NCI-H524 treated with DMSO at 0.1 percent for 48 hours (cell line): ENCODE results near the gene RASSF7.
A peak's percentile ranks its signal among the peaks of the same experiment; 100 is the strongest.
"Not testable (repeated sequence)": the region's sequence is repeated elsewhere in the genome, so short reads cannot be mapped to it uniquely, and the experiment has no call there.

Source experiments
- DNase-seq: peaks from one replicate; lab custom pipeline; 2025; lab: John Stamatoyannopoulos, UW

Gene RASSF7

DNA sequence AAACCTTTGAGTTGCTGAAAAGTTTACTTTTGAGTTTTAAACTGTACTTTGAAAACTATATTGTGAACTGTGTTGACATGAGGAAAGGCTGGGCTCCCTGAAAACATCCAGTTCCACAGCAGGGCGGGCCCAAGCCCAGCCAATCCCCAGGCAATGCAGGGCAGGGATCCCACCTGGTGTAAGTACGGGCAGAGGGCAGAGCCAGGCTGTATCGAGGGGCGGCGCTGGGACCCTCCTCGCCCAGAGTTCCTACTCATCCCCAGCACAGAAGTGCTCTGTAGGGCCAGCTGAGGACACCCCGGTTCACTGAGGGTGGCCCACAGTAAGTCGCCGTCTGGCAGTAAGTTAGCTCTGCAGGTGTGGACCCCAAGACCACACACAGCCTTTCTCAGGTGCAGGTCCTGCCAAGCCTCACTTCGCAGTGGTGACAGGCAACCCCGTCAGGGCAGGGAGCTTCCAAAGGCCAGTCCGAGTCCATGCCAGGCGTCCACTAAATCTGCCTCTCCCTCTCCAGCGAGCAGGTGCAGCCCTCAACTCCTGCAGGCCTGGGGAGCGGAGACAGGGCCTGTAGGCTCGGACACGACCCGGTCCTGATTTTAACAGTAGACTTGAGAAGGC, 6.3 kb downstream of the RASSF7 start:
- no peak for DNase-seq

DNA sequence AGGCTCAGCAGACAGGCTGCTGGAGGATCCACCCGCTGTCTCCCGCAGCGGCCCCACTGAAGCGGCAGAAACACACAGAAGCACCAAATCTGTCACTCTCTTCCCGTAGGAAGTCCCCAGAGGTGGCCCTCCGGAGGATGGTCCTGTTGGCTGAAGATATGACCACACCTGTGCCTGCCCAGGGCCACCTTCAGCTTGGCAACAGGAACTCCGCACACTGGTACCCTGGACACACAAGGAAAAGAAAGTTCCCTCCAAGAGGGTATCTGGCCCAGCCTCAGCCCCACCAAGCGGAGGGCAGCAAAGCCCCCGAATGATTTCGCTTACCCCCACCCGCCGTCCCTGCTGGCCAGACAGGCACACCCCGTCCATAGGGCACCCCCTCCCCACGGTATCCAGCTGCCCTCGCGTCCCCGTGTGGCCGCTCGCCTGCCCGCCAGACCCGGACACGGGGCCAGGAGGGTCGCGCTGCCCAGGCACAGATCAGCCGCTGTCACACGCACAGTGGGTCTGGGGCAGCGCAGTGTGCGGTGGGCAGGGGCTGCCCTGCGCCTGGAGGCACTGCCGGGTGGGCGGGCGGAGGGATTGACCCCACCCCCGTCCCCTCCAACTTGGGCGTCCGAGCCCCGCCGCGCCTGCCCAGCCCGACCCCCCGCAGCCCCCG, 7.0 kb downstream of the RASSF7 start:
- DNase-seq: no peak

DNA sequence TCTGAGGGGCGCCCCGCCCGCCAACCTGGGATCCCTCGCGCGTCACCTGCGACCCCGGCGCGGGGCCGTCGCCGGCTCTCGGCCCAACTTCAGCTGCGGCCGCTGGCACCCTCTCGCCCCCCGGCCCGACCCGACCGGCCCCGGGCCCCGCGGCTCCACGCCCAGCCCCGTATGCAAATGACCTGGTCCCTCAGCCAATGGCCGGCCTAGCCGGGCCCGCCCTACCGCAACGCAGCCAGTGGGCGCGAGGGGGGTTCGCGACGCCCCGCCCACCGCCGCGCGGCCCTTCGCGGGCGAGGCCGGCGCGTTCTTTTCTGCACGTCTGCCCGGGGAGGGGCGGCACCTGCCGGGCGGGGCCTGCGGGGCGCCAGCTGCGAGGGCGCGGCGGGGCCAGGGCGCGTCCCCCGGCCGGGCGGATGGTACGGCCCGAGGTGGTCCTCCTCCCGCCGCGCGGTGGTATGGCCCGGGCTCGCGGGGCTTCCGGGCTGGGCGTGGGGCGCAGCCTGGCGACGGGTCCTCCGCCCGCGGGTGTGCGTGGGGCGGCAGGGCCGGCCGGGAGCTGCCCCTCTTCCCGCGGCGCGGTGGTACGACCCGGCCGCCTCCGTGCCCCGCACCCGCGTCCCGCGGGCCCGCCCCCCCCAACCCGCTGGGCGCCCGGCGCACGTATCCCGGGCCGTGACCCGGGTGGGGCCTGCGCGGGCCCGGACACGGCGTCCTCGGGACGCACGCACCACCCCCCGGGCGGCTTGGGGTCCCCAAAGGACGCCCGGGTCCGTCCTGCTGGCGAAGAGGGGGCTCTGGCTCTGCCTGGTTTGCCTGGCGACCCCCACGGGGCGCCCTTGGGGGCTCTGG, 7.8 kb downstream of the RASSF7 start:
- peak; percentile 53 for DNase-seq

DNA sequence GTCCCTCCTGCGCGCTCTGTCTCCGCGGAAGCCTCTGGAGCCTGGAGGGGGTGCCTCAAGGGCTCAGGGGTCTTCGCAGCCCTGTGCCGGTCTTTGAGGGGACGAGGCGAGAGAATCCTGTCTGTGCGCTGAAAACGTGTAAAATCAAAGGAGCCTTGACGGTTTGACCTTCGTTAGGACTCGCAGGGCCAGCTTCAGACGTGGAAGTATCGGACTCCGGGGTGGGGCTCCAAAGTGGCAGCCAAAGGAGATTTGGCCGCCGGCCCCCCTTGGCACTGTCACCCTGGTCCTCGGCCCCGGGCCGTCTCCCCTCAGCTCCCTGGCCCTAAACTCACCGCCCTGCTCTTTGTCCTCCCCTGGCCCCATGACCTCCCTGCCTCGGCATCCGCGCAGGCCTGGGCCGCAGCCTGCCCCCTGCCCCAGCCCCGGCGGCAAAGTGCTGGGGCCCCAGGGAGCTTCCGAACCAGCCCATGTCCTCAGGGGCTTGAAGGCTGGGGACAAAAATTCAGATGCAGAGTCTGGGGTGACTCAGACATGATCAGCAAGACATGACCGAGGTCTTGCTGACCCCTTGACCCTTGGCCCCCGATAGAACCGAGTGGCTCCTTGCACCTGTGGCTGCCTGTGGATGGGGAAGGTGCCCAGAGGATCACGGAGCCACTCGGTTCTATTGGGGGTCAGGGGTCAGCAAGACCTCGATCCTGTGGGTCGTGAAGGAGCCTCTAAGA, 8.6 kb downstream of the RASSF7 start:
- DNase-seq: no peak

DNA sequence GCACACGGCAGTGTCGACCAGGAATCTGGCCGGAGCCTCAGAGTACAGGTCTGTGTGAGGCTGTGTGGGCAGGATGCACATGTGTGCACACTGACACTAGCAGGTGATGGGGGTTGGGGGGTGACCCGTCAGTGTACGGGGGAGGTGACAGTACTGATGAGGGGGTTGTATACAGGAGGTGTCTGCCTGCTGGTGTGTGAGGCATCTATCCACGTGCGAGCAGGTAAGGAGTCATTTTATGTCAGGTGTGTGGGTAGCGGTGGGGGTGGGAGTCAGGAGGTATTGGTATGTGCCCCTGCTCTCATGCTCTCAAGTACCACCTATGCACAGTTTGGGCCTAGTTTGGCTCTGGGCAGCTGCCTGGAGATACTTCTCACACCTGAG, 11.0 kb downstream of the RASSF7 start:
- no peak for DNase-seq

DNA sequence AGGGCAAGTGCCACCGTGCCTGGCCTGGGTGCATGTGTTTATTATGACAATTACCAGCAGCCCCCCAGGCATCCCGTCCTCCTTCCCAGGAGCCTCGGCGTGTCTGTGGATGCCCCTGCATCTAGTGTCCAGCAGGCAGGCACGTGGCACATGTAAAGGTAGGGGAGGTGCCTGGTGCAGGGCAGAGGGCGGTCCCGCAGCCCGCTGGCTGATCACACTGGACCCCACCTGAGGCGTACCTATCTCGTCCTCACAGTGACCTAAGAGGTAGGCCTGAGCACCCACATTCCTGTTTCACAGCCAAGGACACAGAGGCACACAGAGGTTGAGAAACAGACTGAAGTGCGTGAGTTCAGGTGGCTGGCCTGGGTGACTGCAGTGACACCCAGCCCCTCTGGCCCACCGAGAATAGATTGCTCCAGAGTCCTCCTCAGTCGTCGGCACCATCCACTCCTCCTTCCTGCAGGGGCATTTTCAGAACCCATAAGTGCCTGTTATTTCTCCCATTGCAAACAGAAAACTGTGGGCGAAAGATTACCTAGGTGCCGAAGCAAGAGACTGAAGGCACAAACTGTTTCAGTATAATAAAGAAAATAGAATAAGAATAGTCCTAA, 12.5 kb downstream of the RASSF7 start:
- DNase-seq: no peak

DNA sequence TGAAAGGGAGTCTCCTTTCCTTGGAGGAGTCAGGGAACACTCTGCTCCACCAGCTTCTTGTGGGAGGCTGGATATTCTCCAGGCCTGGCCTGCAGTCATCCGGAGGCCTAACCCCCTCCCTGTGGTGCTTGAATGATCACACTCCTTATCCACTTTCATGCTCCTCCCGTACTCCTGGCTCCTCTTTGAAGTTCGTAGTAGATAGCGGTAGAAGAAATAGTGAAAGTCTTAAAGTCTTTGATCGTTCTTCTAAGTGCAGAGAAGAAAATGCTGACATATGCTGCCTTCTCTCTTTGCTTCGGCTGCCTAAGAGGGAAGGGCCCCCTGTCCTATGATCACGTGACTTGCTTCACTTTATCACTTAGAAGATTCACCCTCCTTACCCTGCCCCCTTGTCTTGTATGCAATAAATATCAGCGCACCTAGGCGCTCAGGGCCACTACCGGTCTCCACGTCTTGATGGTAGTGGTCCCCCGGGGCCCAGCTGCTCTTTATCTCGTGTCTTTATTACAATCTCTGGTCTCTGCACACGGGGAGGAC, 13.3 kb downstream of the RASSF7 start:
- DNase-seq: not testable (repeated sequence)

DNA sequence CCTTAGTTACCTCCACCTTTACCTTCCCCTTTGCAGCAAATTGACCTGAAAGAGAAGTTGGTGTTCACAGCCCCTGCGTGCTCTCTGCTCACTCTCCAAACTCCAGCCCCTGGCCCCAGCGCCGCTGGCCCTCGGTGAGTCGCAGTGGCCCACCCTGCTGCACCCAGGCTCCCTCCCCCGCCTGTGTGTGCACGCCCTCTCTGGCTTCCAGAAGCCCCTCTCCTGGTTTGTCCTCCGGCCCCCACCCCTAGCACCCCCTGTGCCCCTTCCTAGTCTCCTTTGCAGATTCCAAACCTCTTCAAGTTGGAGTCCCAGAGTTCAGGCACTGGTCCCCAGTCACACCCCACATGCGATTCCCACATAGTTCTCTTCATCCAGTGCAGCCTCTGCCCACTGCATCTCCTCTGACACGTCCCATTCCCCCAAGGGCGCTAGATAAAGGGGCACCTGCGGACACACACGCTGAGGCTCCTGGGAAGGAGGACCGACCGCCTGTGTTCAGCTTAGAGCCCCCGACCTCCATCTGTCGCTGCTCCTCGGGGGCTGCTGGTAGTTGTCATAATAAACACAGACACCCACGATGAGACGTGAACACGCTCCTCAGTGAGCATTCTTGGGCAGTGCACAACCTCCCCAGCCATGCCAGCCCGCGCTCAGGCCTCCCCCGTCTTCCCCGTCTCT, 14.0 kb downstream of the RASSF7 start:
- DNase-seq: no peak

DNA sequence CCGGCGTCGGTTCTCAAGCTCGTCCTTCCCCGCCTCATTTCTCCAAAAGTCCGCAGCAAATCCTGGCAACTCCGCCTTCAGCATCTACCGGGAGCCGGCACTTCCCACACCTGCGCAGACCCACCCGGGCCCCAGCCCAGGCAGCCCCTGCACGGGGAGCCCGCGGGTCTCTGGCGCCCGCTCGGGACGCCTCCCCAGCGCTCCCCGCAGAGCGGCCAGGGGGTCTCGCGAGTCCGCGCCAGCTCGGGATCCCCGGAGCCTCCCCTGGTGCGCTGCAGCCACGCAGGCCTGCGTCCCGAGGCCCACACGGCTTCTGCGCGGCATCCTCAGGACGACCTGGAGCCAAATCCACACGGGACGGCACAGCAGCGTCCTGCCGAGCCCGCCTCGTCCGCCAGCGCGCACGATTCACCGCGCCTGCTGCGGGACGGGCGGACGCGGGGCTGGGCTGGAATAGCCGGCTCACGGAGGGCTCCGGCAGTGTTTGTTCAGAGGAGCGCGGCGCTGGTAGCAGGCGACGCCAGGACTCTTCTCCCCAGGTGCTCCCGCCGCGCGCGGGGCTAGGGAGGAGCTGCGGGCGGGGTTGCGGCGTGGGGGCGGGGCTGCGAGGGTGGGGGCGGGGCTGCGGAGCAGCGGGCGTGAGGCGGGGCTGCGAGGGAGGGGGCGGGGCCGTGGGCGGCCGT, 14.7 kb downstream of the RASSF7 start:
- no peak for DNase-seq

DNA sequence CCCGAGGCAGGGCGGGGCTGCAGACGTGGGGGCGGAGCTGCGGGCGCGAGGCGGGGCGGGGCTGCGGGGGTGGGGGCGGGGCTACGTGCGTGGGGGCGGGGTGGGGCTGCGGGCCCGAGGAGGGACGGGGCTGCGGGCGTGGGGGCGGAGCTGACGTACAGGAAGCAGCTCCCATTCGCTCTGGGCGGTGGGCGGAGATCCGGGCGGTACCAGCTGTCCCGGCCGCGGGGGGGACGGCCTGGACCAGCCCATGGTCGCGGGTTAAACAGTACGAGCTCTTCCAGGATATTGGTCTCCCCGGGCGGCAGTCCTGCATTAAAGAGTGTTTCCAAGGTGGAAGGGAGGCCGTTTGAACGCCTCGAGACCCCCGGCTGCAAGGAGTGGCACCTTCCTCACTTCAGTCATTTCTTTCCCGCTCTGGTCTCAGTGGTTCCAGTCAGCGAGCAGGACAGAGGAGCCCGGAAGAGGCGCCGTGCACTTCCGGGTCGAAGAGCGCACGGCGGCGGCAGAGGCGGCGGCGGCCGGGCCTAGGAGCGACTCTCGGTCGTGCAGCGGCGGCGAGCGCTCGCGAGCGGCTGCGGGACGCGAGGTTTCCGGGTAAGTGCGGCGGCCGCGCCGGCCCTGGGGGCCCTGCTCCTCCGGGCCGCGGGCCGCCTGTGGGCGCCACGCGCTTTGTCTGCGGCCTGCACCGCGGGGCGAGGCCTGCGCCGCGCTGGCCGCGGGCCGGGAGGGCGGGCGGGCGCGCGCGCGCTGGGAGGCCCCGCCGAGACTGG, 15.4 kb downstream of the RASSF7 start, which contains the start of gene PHRF1:
TSS of gene PHRF1 (plus strand) at position 475 of the 773 bp plus-strand sequence. CDS start 5,043 bp downstream, outside the sequence.
- peak; percentile 71 for DNase-seq

DNA sequence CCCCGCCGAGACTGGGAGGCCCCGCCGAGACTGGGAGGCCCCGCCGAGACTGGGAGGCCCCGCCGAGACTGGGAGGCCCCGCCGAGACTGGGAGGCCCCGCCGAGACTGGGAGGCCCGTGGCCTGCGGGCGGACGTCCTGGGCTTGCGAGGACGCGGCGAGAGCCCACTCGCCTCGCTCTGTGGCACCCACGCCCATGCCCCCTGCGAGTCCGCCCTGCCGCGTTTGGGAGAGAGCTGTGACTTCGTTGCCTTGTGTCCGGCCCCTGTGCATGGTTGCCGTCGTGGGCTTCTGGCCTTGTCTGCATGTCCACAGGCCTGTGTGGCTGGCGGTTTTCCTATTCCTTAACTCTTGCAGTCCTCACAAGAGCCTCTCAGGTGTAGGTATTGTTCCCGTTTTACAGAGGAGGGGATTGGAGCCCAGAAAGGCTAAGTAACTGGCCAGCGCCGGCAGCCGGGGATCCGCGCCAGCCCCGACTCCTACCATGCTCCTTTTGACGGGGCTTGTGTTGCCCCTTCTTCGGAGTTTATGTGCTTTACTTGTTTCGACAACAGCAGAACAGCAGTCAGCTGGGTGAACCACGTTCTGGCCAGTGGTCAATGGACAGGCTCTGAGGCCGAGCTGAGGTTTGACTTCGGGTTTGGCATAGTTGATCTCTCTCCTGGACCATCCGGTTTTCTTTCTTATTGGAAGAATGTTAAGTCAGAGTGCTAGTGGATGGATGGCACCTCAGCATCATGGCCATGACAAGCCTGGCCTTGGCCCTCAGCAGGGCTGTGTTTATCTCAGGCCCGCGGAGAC, 16.2 kb downstream of the RASSF7 start:
- DNase-seq: no peak

DNA sequence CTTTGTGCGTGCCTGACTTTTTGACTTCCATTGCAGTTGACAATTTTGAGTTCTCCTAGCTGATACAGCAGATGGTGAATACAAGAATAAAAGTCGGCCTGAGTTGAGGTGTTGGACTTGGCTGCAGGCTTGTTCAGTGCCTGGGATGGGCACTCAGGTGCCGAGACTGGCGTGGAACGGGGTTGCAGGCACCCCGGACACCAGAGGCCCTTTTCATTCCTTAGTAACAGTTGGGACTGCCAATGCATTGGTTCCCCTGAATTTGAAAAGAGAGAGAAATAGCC, 16.8 kb downstream of the RASSF7 start:
- no peak for DNase-seq

DNA sequence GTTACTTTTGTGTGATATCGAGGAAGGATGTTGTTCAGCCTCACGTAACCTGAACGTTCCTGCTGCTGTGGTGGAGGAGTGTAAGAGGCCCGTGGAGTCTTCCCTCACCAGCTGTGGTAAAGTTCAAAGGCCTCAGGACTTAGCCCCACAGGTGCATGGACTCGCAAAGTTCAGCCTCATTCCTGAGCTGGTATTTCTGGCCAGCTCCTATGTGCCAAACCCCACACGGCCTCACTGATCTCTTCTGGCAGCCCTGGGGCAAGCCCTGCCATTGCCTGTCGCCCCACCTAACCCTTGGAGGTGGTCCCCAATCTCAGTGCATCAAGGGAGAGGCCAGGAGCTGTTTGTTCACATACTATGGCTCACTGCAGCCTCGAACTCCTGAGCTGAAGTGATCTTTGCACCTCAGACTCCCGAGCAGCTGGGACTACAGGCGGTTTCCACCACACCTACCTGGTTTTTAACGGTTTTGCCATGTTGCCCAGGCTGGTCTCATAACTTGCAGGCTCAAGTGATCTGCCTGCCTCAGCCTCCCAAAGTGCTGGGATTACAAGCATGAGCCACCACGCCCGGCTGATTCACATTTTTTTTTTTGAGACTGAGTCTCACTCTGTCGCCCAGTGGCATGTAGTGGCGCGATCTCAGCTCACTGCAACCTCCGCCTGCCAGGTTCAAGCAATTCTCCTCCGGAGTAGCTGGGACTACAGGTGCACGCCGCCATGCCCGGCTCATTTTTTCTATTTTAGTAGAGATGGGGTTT, 17.7 kb downstream of the RASSF7 start:
- DNase-seq: no peak

DNA sequence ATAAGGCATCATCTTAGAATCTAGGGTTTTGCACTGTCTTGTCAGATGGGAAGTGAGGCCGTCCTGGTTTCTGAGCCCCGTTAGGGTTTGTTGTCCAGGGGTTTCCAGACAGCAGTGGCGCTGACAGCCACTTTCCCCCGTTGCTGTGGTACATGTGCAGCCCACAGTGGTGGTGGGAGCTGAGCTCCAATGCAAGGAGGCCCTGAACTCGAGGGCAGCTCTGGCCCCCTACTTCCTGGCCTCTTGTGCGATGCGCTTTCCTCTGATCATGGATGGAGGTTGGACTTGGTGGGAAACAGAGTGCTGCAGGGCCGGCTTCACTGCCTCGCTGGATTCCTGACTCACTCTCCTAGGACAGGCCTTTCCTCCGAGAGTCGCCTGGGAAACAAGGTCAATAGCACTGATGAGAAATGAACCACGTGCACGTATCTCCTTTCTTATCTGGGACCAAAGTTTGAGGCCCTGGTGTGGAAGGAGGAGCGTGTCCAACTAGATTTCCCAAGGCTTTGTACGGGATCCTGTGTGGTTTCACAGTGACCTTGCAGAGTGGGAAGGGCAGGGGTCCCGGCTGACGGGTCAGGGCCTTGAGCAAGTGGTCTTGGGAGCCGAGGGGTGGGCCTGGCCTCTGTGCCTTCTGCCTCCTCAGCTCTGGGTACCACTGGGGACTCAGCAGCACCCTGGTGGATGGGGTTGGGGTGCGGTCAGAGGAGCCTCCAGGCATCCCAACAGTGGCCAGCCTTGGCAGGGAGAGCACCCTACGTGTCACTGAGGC, 19.2 kb downstream of the RASSF7 start:
- no peak for DNase-seq

DNA sequence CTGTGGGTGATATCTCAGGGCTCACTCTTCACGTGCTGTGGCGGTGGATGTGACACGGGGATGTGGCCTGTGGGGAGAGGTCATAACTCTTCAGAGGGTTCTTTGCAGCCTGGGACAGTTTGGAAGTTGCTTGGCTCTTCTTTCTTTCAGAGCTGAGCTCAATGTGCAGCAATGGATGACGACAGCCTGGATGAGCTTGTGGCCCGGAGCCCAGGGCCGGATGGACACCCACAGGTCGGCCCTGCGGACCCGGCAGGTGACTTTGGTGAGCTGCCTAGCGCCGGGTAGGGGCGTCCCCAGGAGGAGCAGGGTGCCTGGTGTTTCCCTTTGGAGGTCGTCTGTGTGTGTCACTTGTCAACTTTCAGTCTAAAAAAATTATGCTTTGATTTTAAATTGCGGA, 20.6 kb downstream of the RASSF7 start:
- no peak for DNase-seq

DNA sequence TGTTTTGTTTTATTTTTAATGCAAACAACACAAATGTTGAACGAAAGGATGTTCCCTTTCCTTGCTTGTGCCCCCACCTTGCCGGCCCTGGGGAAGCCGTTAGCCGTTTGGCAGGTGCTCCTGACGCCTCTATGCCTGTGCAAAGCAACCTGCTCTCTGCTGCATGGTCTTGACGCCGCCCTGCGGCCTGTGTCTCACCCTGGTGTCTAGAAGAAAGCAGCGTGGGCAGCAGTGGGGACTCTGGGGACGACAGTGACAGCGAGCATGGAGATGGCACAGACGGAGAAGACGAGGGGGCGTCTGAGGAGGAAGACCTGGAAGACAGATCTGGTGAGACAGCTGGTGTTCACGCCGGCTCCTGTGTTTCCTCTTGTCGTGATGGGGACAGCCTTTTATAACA, 21.0 kb downstream of the RASSF7 start:
- no peak for DNase-seq

DNA sequence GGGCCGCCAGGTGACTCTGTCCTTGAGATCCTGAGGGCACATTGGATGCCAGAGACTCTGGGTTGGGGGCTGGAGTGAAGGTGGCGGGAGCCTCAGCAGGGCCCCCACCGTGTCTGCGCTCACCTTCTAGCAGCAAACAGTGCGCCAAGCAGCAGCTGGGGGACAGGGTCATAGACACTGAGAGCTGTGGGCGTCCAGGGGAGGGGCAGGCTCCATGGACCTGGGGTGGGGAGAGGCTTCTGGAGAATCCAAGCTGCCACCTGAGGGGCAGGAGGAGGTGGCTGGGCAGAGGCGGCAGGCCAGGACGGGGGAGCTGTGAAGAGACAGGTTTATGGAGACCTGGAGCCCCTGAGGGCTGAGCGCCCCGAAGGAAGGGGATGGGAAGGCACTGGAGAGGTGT, 23.5 kb downstream of the RASSF7 start:
- no peak for DNase-seq
